Colonic mucosa (tissue), 4 donors: ENCODE results near the gene CDC45. TPM values are rescaled to one million over a fixed set of nuclear protein-coding genes. Genes with fewer than 3 reads are reported as not detected.

Experiments
- DNase-seq: peaks from one replicate; pipeline ENCODE4 v3.0.0-alpha.2; 2020
- H3K27ac ChIP-seq: fragments of 200-600 bp; one replicate; pipeline ENCODE4 v1.8.0; 2021
- H3K27me3 ChIP-seq: fragments of 200-600 bp; one replicate; pipeline ENCODE4 v1.8.0; 2021
- H3K36me3 ChIP-seq: fragments of 200-600 bp; one replicate; pipeline ENCODE4 v1.8.0; 2021
- H3K4me1 ChIP-seq: fragments of 200-600 bp; one replicate; pipeline ENCODE4 v1.8.0; 2021; ENCODE audit warnings: mild to moderate bottlenecking
- H3K4me3 ChIP-seq: fragments of 200-600 bp; one replicate; pipeline ENCODE4 v1.8.0; 2021
- H3K9ac ChIP-seq, 2 donors: one replicate each; pipeline ENCODE4 v1.7.0; 2013; ENCODE audit warnings: control low read depth in 2 of 2, low read depth in 2 of 2, low read length in 2 of 2
- H3K9me3 ChIP-seq: fragments of 200-600 bp; one replicate; pipeline ENCODE4 v1.8.0; 2021
- CTCF ChIP-seq: fragments of 200-600 bp; IDR thresholded peaks from one replicate; pipeline ENCODE4 v1.8.0; 2022; ENCODE audit warnings: antibody characterized with exemption, mild to moderate bottlenecking
- intact Hi-C: fragments of 100-400 bp; cut with DNase I; formaldehyde crosslinking; loops from one replicate; pipeline ENCODE4 v1.14.1; 2022
- total RNA-seq, 2 donors: library from RNA; stranded (reverse); fragmentation: NEBNext Ultra II Directional in 1 of 2; extraction: Animal tissue kit (Norgen Biotek cat#: 25700) in 1 of 2; gene quantifications; one replicate each; pipeline ENCODE4 v1.2.1, GENCODE V29; 2021
- donor health status: healthy.
- donor health status: DM: no; HTN: no; CAD: no.
- donor health status: DM: no; HTN: no; CAD: no.

Gene CDC45
- total RNA-seq, 2 donors from 2014 or later: 5.1 to 35.9 TPM

- H3K4me1 ChIP-seq: no peaks in the 10 kb centered on the region
- intact Hi-C loops: no loop called here
- no peak overlapping the region for H3K27ac ChIP-seq
- TF ChIP-seq CTCF: no peak
- H3K4me3 ChIP-seq: no peak overlapping the region
- no peak for DNase-seq
- H3K27me3 ChIP-seq: no peaks in the 10 kb centered on the region
- H3K9me3 ChIP-seq: no peaks in the 10 kb centered on the region
- no peak overlapping the region for H3K9ac ChIP-seq
- peaks cover 22% of the 10 kb centered on the region for H3K36me3 ChIP-seq
These were observed 15.9 kb upstream of the CDC45 start for GRCh38 chr22:19463491-19464469.

GRCh38 chr22:19464546-19464945, 15.2 kb upstream of the CDC45 start:
- intact Hi-C loops: no loop called here
- Histone ChIP-seq H3K27ac (no peak overlapping the region), H3K9me3 (no peaks in the 10 kb centered on the region), H3K4me1 (no peaks in the 10 kb centered on the region), H3K27me3 (no peaks in the 10 kb centered on the region), H3K36me3 (peaks cover 24% of the 10 kb centered on the region), H3K9ac (no peak overlapping the region), H3K4me3 (no peak overlapping the region)
- TF ChIP-seq CTCF: no peak
- no peak for DNase-seq

- Histone ChIP-seq H3K9me3 (no peaks in the 10 kb centered on the region), H3K27ac (no peak overlapping the region), H3K4me1 (no peaks in the 10 kb centered on the region), H3K27me3 (no peaks in the 10 kb centered on the region), H3K9ac (no peak overlapping the region), H3K4me3 (no peak overlapping the region), H3K36me3 (peaks cover 28% of the 10 kb centered on the region)
- intact Hi-C loops: no loop called here
- no peak for DNase-seq
- TF ChIP-seq CTCF: no peak
These were observed 14.7 kb upstream of the CDC45 start for GRCh38 chr22:19464975-19465374.

- H3K27me3 ChIP-seq: no peaks in the 10 kb centered on the region
- H3K4me1 ChIP-seq: no peaks in the 10 kb centered on the region
- H3K36me3 ChIP-seq: peaks cover 32% of the 10 kb centered on the region
- no peak overlapping the region for H3K27ac ChIP-seq
- intact Hi-C loops: no loop called here
- no peak overlapping the region for H3K9ac ChIP-seq
- H3K4me3 ChIP-seq: no peak overlapping the region
- no peaks in the 10 kb centered on the region for H3K9me3 ChIP-seq
- no peak for TF ChIP-seq CTCF
- DNase-seq: no peak
These were observed 13.5 kb upstream of the CDC45 start for GRCh38 chr22:19466126-19466716.

- Histone ChIP-seq H3K27ac (no peak overlapping the region), H3K4me3 (no peak overlapping the region), H3K9me3 (no peaks in the 10 kb centered on the region), H3K27me3 (no peaks in the 10 kb centered on the region), H3K9ac (no peak overlapping the region), H3K4me1 (no peaks in the 10 kb centered on the region), H3K36me3 (peaks cover 32% of the 10 kb centered on the region)
- TF ChIP-seq CTCF: no peak
- DNase-seq: no peak
- intact Hi-C loops: no loop called here
These were observed 12.6 kb upstream of the CDC45 start for GRCh38 chr22:19466848-19467752.
